ENCODE results near the gene CFLAR. TPM values are rescaled to one million over a fixed set of nuclear protein-coding genes. Genes with fewer than 3 reads are reported as not detected.

CFLAR gene
- total and polyA plus RNA-seq, 9 of the 15 experiments (the other 6 are each of a cell fraction or from before 2014, with no cell fraction given), result 27.5 to 102 (median 54.0) TPM

DNA sequence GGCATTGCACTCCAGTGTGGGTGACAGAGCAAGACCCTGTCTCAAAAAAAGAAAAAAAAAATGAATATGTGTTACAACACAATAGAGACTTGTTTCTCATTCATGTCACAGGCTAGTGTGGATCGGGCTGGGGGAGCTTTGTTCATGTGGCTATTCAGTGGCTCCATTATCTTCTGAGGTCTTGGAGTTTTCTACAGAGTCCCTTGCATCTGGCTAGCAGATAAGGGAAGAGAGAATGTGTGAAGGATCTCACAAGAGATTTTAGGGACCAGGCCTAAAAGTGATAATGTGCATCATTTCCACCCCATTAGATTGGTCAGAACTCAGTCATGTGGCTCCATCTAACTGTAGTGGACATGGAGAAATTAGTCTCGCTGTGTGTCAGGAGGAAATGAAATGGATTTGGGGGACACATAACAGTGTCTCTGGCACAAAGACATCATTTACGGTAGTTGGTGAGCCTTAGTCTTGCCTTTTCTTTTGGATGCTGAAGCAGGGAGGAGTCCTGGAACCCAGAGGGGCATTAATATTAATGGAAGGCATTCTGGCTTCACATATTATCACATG lies 34.6 kb downstream of the CFLAR start (continued):
- no peak for TF ChIP-seq ZNF280A (IDR thresholded peaks at IDR 0.05; ENCODE audit: low read depth, partially characterized antibody)
- peak; percentile 65 for TF ChIP-seq TEAD4 (IDR thresholded peaks at IDR 0.05; ENCODE audit: low read length)
- TF ChIP-seq TEAD4 (CRISPR knock-in tag; IDR thresholded peaks at IDR 0.05; ENCODE audit: borderline replicate concordance), result no peak
- TF ChIP-seq TAL1 (IDR thresholded peaks at IDR 0.05), result 0 out of 2 replicates have a peak, but pooled peaks have one; percentile 38
- TF ChIP-seq SOX6 (IDR thresholded peaks at IDR 0.05), result 0 out of 2 replicates have a peak, but pooled peaks have one; percentile 21
- no peak for TF ChIP-seq SPI1 (IDR thresholded peaks at IDR 0.05; ENCODE audit: borderline replicate concordance, low read depth, low read length)
- TF ChIP-seq, protein P1, sequence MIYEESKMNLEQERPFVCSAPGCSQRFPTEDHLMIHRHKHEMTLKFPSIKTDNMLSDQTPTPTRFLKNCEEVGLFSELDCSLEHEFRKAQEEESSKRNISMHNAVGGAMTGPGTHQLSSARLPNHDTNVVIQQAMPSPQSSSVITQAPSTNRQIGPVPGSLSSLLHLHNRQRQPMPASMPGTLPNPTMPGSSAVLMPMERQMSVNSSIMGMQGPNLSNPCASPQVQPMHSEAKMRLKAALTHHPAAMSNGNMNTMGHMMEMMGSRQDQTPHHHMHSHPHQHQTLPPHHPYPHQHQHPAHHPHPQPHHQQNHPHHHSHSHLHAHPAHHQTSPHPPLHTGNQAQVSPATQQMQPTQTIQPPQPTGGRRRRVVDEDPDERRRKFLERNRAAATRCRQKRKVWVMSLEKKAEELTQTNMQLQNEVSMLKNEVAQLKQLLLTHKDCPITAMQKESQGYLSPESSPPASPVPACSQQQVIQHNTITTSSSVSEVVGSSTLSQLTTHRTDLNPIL (CRISPR knock-in tag; IDR thresholded peaks at IDR 0.05), result no peak
- no peak for TF ChIP-seq ETS2 (tag; IDR thresholded peaks at IDR 0.05; ENCODE audit: borderline replicate concordance, poor library complexity, severe bottlenecking)
- TF ChIP-seq SRSF9 (IDR thresholded peaks at IDR 0.05; ENCODE audit: borderline replicate concordance, low read depth, low read length), result no peak
- TF ChIP-seq TCF3 (CRISPR knock-in tag; IDR thresholded peaks at IDR 0.05), result peak; percentile 66
- no peak for TF ChIP-seq CHCHD3 (CRISPR knock-in tag; IDR thresholded peaks at IDR 0.05)
- TF ChIP-seq NCOR1 (IDR thresholded peaks at IDR 0.05), result peak; percentile 41; the same call in 1 of the 2 replicates
- no peak for TF ChIP-seq MYNN (IDR thresholded peaks at IDR 0.05)
- TF ChIP-seq MYNN (CRISPR knock-in tag; IDR thresholded peaks at IDR 0.05), result no peak
- peak; percentile 33; the same call in 1 of the 2 replicates for TF ChIP-seq CTBP1 (IDR thresholded peaks at IDR 0.05; ENCODE audit: borderline replicate concordance)
- TF ChIP-seq, protein P2, sequence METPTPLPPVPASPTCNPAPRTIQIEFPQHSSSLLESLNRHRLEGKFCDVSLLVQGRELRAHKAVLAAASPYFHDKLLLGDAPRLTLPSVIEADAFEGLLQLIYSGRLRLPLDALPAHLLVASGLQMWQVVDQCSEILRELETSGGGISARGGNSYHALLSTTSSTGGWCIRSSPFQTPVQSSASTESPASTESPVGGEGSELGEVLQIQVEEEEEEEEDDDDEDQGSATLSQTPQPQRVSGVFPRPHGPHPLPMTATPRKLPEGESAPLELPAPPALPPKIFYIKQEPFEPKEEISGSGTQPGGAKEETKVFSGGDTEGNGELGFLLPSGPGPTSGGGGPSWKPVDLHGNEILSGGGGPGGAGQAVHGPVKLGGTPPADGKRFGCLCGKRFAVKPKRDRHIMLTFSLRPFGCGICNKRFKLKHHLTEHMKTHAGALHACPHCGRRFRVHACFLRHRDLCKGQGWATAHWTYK (CRISPR knock-in tag; IDR thresholded peaks at IDR 0.05), result 0 out of 2 replicates have a peak, but pooled peaks have one; percentile 79
- TF ChIP-seq, protein P3, sequence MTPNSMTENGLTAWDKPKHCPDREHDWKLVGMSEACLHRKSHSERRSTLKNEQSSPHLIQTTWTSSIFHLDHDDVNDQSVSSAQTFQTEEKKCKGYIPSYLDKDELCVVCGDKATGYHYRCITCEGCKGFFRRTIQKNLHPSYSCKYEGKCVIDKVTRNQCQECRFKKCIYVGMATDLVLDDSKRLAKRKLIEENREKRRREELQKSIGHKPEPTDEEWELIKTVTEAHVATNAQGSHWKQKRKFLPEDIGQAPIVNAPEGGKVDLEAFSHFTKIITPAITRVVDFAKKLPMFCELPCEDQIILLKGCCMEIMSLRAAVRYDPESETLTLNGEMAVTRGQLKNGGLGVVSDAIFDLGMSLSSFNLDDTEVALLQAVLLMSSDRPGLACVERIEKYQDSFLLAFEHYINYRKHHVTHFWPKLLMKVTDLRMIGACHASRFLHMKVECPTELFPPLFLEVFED (CRISPR knock-in tag; conservative IDR thresholded peaks at IDR 0.05), result no peak
- TF ChIP-seq, protein P4, sequence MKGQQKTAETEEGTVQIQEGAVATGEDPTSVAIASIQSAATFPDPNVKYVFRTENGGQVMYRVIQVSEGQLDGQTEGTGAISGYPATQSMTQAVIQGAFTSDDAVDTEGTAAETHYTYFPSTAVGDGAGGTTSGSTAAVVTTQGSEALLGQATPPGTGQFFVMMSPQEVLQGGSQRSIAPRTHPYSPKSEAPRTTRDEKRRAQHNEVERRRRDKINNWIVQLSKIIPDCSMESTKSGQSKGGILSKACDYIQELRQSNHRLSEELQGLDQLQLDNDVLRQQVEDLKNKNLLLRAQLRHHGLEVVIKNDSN (CRISPR knock-in tag; IDR thresholded peaks at IDR 0.05), result peak; percentile 62
- no peak for TF ChIP-seq PML (IDR thresholded peaks at IDR 0.05; ENCODE audit: low read length)

All from K562 (cell line).